Muscle of leg (tissue), 16 donors: ENCODE data around the gene SMR3B. TPM values are rescaled to one million over a fixed set of nuclear protein-coding genes. Genes with fewer than 3 reads are reported as not detected.
A peak's percentile ranks its signal among the peaks of the same experiment; 100 is the strongest.

ENCODE experiments used
- DNase-seq: peaks from one replicate; pipeline ENCODE4 v3.0.0; 2013
- H3K27ac ChIP-seq: one replicate; pipeline ENCODE4 v1.5.1; 2013; ENCODE audit warnings: mild to moderate bottlenecking, low read length, control low read depth
- H3K27me3 ChIP-seq: one replicate; pipeline ENCODE4 v1.6.1; 2013; ENCODE audit warnings: low read length; ENCODE audit not compliant: control insufficient read depth, insufficient read depth
- H3K36me3 ChIP-seq: one replicate; pipeline ENCODE4 v1.6.1; 2013; ENCODE audit warnings: low read length; ENCODE audit not compliant: control insufficient read depth, insufficient read depth
- H3K4me1 ChIP-seq: one replicate; pipeline ENCODE4 v1.6.1; 2013; ENCODE audit warnings: low read length; ENCODE audit not compliant: control insufficient read depth, insufficient read depth
- H3K4me3 ChIP-seq: one replicate; pipeline ENCODE4 v1.5.1; 2013; ENCODE audit warnings: low read length, control low read depth
- H3K9me3 ChIP-seq: replicated peaks from 2 replicates; pipeline ENCODE4 v1.6.1; 2013; ENCODE audit warnings: low read depth, low read length; ENCODE audit not compliant: control insufficient read depth
- WGBS: methylation state at CpG from one replicate; pipeline ENCODE4 v1.1.5; 2013; ENCODE audit warnings: missing lambda C conversion rate; ENCODE audit not compliant: insufficient coverage; 5-methylcytosine and 5-hydroxymethylcytosine counted together
- long read RNA-seq, 11 donors: transcript quantifications; one replicate each; lab custom pipeline, GENCODE V29; 2026
- polyA plus RNA-seq, 8 donors: library from polyadenylated mRNA; unstranded; fragments of 120-200 nt; gene quantifications; one replicate each; pipeline versions ENCODE4 v1.2.1 to v1.2.3, GENCODE V29; 2013; ENCODE audit warnings: inconsistent platforms in 1 of 8, low replicate concordance in 1 of 8; ENCODE audit not compliant: insufficient read length in 8 of 8, insufficient read depth in 1 of 8
- total RNA-seq: library from RNA; stranded (reverse); fragments of 120-200 nt; gene quantifications from one replicate; pipeline ENCODE4 v1.2.4, GENCODE V29; 2013

SMR3B gene
- total RNA-seq (not detected), polyA plus RNA-seq (under 1 TPM in 1 of 8 donors, not detected in 7; 0.20 TPM)
- long read RNA-seq, donor 1 = 0 reads
- long read RNA-seq, donor 2 = 0 reads
- long read RNA-seq, donor 3 = 0 reads
- long read RNA-seq, donor 4 = 0 reads
- long read RNA-seq, donor 5 = 0 reads
- long read RNA-seq, donor 6 = 0 reads
- long read RNA-seq, donor 7 = 0 reads
- long read RNA-seq, donor 8 = 0 reads
- long read RNA-seq, donor 9 = 0 reads
- long read RNA-seq, donor 10 = 0 reads
- long read RNA-seq, donor 11 = 0 reads

DNA sequence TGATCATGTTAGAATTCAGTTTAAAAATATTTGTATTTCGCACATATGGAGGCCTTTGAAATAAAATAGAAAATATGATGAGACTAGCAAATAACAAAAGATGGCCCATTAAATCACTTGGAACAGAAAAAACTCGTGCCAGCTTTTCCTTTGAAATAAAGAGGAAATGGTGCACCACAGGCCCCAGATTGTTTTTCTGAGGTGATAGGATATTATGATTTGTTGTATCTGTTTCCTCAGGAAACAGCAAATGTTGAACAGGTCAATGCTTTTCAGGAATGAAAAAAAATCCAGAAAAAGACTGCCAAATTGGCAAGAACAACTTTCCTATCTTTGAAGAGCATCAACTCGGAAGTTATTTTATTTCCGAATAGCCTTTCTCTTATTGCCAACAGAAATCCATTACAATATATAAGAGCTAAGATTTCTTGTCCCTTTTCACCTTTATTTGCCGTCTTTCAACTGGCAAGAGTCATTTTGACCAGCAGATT lies at the start of gene SMR3B:
Gene SMR3B, plus strand, starts transcription at position 441 of the 491 bp plus-strand sequence. CDS start 1,380 bp downstream, outside the sequence.
- H3K36me3 ChIP-seq = no peaks in the 10 kb centered on the region

DNA sequence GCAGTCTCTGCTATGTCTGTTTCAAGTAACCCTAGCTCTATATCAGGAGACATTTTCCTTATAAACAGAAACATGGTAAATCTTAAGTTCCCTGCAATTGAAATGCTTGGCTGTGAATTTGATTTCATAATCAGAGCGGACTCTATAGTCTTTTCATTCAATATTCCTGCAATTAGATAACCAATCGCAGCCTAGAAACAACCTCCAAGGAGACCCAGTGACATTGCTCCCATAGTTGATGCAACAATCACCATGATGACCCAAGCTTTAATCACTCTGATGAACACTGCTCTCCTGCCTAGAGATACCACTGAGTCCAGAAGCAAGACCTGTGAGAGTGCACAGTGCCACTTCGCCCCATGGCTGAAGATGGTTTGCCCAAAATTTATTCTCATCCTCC lies 48.2 kb upstream of the SMR3B start, which contains the start of gene CABS1:
Gene CABS1, plus strand, starts transcription at position 301 of the 400 bp plus-strand sequence. Its CDS starts 59 bp downstream, at position 360.
- Histone ChIP-seq H3K4me3 (no peak within 1 kb of the TSS), H3K27me3 (no peaks in the 10 kb centered on the region), H3K27ac (no peak within 1 kb of the TSS), H3K4me1 (no peaks in the 10 kb centered on the region), H3K36me3 (no peaks in the 10 kb centered on the region), H3K9me3 (no peaks in the 10 kb centered on the region)
- no peak for DNase-seq
- 100% methylated on average over 2 of the region's 3 CpGs for whole genome bisulfite sequencing

More for the DNA sequence above, at the start of gene SMR3B:
- Histone ChIP-seq H3K4me1 (no peaks in the 10 kb centered on the region), H3K27ac (no peak within 1 kb of the TSS), H3K4me3 (no peak within 1 kb of the TSS), H3K9me3 (no peaks in the 10 kb centered on the region), H3K27me3 (no peaks in the 10 kb centered on the region)
- 60% methylated on average over 1 of the region's 5 CpGs for WGBS
- DNase-seq = no peak

DNA sequence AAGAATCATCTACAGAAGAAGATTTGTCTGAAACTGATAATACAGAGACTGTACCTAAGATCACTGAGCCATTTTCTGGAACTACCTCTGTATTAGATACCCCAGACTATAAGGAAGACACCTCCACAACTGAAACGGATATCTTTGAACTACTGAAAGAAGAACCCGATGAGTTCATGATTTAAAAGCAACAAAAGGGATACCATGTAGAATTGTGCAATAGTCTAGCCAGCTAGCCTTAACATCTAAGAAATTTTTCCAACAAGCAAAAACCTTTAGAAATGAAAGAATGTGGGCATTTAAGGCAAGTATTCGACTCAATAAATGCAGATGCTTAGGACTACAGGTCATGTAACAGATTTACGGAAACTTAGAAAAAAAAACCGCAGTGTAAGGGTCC lies 46.9 kb upstream of the SMR3B start:
- DNase-seq = no peak
- H3K4me3 ChIP-seq = no peak overlapping the region
- H3K9me3 ChIP-seq = no peaks in the 10 kb centered on the region
- no CpG with 5 or more reads among the region's 5 CpGs for WGBS
- H3K36me3 ChIP-seq = no peaks in the 10 kb centered on the region
- no peaks in the 10 kb centered on the region for H3K4me1 ChIP-seq
- H3K27ac ChIP-seq = no peak overlapping the region
- H3K27me3 ChIP-seq = no peaks in the 10 kb centered on the region

DNA sequence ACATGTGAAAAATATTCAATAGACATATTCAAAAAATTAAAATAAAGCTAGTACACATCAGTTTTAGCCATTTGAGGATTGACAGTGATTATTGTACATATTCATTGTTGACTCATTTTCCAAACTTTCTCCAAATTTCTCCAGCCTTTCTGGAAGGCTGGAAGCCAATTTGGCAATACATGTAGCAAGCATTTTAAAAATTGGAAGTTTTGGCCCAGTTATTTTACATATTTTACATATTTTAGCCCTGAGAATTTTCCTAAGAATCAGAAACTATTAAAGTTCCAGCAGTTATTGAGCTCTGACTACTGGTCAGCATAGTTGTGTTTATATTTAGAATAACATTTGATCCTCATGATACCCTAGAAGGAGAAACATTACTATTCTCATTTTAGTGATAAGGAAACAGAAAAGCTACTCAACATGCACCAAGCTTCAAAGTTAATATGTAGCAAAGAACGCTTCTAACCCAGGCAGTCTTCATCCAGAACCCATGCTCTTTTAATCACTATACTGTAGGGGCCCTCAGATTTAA lies 45.0 kb upstream of the SMR3B start:
- no peak overlapping the region for H3K4me3 ChIP-seq
- peak; percentile 76 for DNase-seq
- H3K27ac ChIP-seq = no peak overlapping the region
- H3K9me3 ChIP-seq = no peaks in the 10 kb centered on the region
- no peaks in the 10 kb centered on the region for H3K4me1 ChIP-seq
- no CpG with 5 or more reads among the region's 1 CpG for whole genome bisulfite sequencing
- no peaks in the 10 kb centered on the region for H3K27me3 ChIP-seq
- H3K36me3 ChIP-seq = no peaks in the 10 kb centered on the region

DNA sequence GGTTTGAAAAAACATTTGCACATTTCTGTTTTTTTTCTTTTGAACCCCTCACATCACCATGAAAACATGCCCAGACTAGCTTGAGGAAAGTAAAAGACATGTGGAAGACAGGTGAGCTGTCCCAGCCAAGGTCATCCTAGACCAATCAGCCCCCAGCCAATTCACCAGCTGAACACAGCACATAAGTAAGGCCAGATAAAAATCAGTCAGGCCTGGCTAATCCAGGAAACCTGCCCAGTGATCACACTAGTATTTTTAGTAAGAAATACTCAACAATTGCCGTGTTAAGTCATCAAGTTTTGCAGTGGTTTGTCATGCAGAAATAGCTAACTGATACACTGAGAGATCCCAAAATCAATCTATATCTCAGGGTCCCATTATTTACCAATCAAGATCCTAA lies 26.7 kb upstream of the SMR3B start:
- no peak overlapping the region for H3K27ac ChIP-seq
- no CpG with 5 or more reads among the region's 1 CpG for WGBS
- H3K9me3 ChIP-seq = no peaks in the 10 kb centered on the region
- H3K4me3 ChIP-seq = no peak overlapping the region
- no peak for DNase-seq
- no peaks in the 10 kb centered on the region for H3K36me3 ChIP-seq
- H3K27me3 ChIP-seq = no peaks in the 10 kb centered on the region
- no peaks in the 10 kb centered on the region for H3K4me1 ChIP-seq

DNA sequence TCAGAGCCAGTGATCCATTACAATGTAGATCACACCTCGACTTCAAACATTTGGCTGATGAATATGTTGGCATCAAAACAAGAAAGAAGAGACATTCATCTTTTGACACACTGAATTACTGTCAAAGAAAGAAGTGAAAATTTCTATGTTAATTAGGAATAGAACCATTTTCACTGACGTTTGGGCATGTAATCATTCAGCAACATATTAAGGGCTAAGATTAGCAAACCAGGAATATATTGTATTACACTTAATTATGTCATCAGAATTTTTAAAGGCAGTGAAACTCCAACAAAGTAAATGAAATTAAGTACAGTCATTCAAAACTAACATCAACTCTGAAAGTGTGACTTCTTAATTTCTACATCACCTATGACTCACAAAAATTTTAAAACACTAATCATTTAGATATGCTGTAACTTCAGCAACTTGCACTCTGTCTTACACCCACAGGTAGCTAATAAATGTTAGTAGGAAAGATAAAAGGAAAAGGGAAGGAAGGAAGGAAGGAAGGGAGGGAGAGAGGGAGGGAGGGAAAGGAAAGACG lies 23.7 kb upstream of the SMR3B start:
- Histone ChIP-seq H3K4me3 (no peak overlapping the region), H3K27me3 (no peaks in the 10 kb centered on the region), H3K36me3 (no peaks in the 10 kb centered on the region), H3K9me3 (no peaks in the 10 kb centered on the region), H3K27ac (no peak overlapping the region), H3K4me1 (no peaks in the 10 kb centered on the region)
- no CpG with 5 or more reads among the region's 3 CpGs for WGBS
- no peak for DNase-seq

DNA sequence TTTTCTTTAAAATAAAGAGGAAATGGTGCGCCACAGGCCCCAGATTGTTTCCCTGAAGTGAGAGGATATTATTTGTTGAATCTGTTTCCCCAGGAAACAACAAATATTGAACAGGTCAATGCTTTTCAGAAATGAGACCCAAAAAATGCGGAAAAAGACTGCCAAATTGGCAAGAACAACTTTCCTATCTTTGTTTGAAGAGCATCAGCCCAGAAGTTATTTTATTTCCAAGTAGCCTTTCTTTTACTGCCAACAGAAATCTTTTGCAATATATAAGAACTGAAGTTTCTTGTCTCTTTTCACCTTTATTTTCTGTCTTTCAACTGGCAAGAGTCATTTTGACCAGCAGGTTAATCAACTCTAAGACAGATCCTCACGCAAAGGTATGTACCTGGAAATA lies 22.5 kb upstream of the SMR3B start, which contains the start of gene SMR3A:
Gene SMR3A, plus strand, starts transcription at position 301 of the 400 bp plus-strand sequence. CDS start 1,356 bp downstream, outside the sequence.
- Histone ChIP-seq H3K27me3 (no peaks in the 10 kb centered on the region), H3K4me1 (no peaks in the 10 kb centered on the region), H3K9me3 (no peaks in the 10 kb centered on the region), H3K36me3 (no peaks in the 10 kb centered on the region), H3K27ac (no peak within 1 kb of the TSS), H3K4me3 (no peak within 1 kb of the TSS)
- WGBS = 71% methylated on average over 1 of the region's 3 CpGs
- peak; percentile 32 for DNase-seq

DNA sequence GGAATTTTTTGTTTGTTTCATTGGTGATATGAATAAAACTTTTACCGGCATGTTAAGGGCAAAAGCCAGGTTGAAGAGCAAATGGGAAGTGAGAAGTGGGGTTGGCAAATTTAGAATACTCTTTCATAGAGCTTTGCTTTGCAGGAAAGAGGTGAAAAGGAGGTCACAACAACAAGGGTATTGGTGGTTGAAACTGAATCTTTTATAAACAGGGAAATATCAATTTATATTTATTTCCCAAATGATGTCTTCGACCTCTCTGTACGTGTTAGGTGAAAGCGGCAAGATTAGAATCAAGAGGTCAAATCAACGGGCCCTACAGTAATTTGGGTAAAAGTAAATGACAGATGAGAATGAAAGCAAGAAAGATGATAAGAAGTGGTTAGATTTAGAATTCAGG lies 18.9 kb upstream of the SMR3B start:
- no peak for DNase-seq
- no peaks in the 10 kb centered on the region for H3K9me3 ChIP-seq
- WGBS = 92% methylated on average over 4 of the region's 5 CpGs
- no peaks in the 10 kb centered on the region for H3K27me3 ChIP-seq
- no peak overlapping the region for H3K4me3 ChIP-seq
- no peaks in the 10 kb centered on the region for H3K4me1 ChIP-seq
- no peak overlapping the region for H3K27ac ChIP-seq
- H3K36me3 ChIP-seq = no peaks in the 10 kb centered on the region

DNA sequence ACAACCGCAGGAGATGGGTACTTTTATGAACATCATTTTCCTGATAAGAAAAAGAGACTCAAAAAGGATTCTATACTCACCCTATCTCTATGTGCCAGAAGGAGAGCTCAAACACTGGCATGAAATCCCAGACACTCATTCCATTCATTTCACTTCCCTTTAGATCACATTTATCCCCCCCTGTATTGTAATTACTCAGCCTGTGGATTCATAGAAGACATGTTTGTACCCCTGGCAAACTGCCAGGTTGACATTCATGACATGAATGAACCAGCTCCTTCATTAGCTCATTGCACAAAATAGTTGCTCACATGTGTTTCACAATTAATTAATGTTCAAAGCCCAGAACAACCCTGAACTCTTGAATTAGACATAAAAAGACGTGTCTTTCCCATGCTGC lies 17.5 kb upstream of the SMR3B start:
- Histone ChIP-seq H3K27ac (no peak overlapping the region), H3K4me1 (no peaks in the 10 kb centered on the region), H3K4me3 (no peak overlapping the region), H3K36me3 (no peaks in the 10 kb centered on the region), H3K9me3 (no peaks in the 10 kb centered on the region), H3K27me3 (no peaks in the 10 kb centered on the region)
- WGBS = 60% methylated on average over 1 of the region's 2 CpGs
- peak; percentile 25 for DNase-seq

DNA sequence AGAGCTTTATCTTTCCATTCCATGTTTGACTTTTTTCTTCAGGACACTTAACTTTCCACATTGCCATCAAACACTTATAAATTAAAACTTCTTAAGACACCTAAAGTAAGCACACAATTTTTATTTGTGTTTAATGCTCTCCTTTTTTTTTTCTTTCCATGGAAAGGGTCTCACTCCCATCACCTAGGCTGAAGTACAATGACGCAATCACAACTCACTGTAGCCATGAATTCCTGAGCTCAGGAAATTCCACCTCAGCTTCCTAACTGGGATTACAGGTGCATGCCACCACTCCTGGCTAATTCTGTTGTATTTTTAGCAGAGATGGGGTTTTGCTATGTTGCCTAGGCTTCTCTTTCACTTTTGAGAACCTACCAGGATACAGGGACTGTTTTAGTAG lies 15.1 kb upstream of the SMR3B start:
- Histone ChIP-seq H3K9me3 (no peaks in the 10 kb centered on the region), H3K27ac (no peak overlapping the region), H3K27me3 (no peaks in the 10 kb centered on the region), H3K4me3 (no peak overlapping the region), H3K4me1 (no peaks in the 10 kb centered on the region), H3K36me3 (no peaks in the 10 kb centered on the region)
- no peak for DNase-seq
- no CpG with 5 or more reads among the region's 1 CpG for WGBS
